Fibroblast of skin of right biceps (primary cell): Measurements from ENCODE around the gene AGPAT4.

ENCODE experiments used
- DNase-seq: peaks from one replicate; pipeline ENCODE4 v3.0.0-alpha.2; 2013

Gene AGPAT4

DNA sequence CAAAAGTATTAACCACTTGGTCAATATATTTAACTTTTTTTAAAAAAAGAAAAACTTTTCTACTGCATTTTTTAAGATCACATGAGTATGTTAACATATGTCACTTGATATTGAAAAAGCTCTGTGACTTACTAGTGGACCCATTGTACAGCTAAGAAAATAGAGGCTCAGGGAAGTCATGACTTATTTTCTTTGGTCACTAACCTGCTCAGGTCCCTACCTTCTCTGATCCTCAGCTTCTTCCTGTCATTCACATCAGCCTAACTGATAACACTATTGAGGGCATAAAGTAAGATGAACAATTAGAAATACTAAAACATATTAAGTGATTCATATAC is 19.8 kb downstream of the AGPAT4 start:
- DNase-seq = no peak

DNA sequence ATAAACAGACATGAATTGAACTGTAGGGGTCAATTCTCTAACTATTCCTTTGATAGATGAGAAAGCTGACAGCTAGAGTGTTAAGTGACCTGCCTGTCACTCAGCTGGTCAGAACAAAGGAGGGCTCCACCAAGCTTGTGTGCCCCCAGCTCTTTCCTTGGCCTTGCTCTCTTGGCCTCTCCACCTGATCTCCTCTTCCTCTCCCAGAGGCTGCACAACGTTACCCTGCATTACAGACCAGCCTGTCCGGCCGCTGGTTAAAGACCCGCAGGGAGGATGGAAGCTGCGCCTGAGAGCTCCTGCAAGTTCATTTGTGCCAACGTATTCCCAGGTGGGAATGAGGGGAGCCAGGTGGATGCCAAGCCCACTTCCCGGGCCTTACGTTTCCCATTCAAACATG is 22.5 kb downstream of the AGPAT4 start:
- no peak for DNase-seq

DNA sequence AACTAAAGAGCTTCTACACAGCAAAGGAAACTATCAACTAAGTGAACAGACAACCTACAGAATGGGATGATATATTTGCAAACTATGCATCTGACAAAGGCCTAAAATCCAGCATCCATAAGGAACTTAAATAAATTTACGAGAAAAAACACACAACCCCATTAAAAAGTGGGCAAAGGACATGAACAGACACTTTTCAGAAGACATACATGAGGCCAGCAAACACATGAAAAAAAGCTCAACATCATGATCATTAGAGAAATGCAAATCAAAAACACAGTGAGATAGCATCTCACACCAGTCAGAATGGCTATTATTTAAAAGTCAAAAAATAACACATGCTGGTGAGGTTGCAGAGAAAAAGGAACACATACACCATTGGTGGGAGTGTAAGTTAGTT is 24.5 kb downstream of the AGPAT4 start:
- no peak for DNase-seq

DNA sequence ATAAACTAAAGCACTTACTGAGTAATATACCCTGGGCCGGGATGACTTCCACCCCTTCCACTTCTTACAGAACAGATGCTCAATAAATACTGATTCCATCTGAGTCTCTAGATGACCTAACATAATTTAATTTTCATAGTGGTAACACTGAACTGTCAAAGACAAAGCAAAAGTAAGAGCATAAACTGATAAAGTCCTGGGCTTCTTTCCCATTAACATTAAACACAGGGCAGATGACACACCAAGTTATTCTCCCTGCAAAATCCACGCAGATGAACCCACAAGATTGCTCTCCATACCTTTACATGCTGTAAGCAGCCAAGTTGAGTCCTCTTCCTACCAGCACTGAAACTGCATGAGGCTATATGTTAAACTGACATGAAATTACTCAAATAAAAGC is 27.1 kb downstream of the AGPAT4 start:
- DNase-seq = no peak

DNA sequence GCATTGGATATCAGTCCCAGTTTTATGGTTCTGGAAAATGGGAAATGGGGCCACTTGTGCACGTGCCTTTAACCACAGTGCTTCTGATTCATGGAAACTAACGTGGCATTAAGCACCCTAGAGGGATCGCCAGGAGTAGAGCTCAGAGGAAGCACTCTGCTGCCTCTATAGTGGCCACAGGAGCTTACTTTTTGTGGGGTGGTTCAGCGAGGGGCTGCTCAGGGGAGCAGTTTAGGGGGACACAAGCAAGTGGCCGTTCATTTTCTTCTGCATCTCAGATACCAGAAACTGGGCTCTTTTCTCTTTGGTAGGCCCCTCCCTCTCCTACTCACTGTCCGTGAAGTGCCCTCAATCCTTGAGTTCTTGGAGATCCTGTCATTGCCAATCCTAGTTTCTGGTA is 28.5 kb downstream of the AGPAT4 start:
- no peak for DNase-seq

DNA sequence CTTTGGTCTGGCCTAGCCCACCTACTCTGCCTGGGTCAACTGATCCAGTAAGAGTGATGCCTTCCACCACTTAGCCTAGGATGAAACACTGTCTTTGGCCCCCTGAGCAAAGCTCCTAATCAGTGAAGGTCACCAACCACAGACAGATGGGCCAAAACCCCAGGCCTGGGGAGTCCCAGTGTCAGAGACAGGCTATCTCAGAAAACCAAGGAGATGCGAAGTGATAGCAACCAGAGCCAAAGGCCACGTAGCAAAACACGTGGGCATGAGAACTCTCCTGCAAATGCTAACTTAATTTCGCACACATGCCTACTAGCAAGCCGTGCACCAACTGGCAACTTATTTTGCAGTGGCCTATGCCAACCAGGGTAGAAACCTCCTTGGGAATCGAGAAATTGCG is 29.1 kb downstream of the AGPAT4 start:
- DNase-seq = no peak

DNA sequence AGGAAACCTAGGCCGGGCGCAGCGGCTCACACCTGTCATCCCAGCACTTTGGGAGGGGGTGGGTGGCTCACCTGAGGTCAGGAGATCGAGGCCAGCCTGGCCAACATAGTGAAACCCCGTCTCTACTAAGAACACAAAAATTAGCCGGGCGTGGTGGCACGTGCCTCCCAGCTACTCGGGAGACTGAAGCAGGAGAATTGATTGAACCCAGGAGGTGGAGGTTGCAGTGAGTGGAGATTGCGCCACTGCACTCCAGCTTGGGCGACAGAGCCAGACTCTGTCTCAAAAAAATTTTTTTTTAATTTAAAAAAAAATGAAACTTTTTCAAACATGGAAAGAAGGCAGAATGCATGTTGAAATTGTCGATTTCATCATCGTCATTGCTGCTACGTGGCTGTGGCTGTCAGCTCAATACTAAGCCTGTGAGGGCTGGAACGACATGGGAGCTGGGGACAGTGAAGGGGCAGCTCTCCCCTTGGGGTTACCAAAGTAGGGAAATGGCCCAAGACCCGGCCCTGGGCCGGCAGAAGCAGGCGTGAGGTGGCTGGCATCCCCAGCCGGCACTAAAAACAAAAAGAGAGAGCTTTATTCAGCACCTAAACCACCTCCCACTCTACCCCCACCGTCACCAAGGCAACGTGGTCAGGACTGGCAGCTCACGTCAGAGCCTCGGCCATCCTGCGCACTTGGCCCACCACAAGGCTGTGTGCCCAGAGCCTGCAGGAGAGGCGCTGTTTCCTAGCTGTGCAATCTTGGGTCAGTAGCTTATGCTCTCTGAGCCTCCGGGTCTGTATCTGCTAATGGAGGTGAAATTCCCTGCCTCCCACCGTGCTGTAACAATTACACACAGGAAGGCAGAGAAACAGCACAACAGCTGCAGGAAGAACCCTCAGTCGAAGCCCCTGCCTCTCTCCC is 30.8 kb downstream of the AGPAT4 start:
- no peak for DNase-seq

DNA sequence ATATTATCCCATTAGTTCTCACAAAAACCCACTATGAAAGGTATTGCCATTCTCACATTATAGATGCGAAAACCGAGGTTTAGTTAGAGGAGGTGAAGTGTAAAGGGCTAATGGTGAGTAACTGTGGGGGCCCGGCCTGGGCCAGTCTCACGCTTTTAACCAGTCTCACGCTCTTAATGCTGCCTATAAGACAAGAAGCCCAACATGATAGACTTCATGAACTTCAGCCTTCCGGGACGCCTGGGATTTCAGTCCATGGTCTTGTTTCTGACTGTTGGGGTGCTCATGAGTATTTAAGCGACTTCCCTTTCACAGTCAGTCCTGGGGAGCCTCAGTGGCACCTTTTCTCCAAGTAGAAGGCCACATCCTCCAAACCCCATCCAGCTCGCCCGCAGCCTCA is 31.7 kb downstream of the AGPAT4 start:
- no peak for DNase-seq

DNA sequence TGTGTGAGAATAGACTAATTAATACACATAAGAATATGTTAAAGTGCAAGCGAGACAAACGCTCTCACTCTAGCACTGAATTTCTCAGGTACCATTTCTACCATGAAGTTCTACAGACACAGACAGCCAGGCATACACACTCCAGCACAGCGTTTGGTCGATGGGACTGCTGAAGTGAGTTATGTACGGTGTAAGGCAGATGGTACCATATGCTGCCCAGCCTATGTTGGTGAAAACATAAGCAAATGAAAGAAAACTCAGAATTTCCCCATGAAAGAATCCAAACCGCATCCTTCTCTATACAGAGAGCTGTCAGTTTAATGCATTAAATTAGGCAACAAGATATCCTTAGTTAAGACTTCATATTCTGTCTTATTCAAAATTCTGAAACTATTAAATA is 34.9 kb downstream of the AGPAT4 start:
- DNase-seq = no peak

DNA sequence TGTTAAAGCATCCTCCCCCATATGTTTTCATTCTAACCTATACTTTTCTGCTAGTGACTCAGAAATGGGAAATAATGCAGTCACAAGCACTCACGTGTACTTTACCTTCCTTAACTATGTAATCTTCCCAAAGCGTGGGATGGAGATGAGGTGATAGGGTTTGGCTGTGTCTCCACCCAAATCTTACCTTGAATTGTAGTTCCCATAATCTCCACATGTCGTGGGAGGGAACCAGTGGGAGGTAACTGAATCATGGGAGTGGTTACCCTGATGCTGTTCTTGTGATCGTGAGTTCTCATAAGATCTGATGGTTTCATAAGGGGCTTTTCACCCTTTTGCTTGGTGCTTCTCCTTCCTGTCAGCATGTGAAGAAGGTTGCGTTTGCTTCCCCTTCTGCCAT is 35.4 kb downstream of the AGPAT4 start:
- no peak for DNase-seq

DNA sequence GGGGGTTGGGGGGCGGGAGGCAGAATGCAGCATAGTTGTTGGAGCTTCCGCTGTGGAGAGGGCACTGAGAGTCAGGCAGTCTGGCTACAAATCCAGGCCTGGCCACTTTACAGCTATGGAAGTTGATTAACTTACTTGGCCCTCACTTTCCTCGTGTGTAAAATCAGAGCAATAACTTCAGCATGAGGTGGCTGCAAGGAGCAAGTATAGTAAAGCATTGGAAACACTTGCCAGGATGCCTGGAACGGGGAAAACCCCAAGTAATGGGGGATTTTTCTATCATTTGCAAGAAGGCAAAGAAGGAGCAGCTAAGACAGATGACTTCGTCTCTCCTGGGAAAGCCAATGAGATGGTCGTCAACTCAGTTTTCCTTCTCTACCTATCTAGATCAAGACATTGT is 35.8 kb downstream of the AGPAT4 start:
- peak; percentile 48 for DNase-seq

DNA sequence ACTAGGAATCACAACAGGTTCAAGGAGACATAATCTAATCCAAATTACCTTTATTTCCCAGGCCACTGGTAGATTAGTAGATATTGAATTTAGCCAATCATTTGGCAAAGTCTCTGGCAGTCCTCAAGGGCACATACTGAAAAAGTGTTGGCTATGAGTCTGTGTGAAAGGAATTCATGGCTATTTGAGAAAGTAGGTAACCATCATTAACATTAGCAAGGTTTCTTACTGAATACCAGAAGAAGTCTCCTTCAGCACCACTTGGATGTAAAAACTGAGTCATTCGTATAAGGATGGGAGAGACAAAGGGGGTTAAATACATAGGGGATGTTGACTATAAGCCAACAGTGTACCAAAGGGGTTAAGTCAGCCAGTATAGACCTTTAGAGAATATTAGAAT is 36.7 kb downstream of the AGPAT4 start:
- no peak for DNase-seq

DNA sequence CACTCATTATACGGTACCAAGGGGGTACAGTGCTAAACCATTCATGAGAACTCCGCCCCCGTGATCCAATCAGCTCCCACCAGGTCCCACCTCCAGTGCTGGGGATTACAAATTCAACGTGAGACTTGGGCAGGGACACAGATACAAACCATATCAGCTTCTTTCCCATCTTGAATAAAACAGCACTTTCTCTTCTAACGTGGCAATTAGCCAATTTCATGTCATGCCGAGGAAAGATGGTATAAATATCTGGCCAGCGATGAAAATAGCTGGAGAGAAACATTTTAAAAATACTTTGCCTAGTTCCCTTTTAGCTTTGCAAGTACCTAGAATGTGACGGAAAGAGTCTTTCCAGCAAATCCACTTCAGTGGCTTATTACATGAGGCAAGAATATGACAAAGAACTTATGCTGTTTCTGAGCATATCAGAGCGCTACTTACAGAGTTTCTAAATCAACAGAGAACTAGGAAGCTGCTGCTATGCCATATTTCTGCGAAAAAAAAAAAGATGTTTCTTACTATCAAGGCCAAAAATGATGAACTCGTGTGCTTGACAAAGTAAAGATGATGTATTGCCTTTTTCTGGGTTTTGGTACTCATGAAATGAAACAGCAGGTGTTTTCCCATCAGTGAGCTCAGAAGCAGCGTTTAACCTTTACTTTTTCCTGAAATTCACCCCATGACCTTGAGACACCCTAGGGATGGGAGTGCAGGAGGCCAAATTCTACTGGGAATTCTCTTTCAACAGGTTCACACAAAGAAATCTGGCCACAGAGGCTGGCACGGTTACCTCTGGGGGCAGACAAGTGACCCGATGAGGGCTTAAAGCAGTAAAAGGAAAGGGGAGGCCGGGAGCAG is 37.9 kb downstream of the AGPAT4 start:
- no peak for DNase-seq

DNA sequence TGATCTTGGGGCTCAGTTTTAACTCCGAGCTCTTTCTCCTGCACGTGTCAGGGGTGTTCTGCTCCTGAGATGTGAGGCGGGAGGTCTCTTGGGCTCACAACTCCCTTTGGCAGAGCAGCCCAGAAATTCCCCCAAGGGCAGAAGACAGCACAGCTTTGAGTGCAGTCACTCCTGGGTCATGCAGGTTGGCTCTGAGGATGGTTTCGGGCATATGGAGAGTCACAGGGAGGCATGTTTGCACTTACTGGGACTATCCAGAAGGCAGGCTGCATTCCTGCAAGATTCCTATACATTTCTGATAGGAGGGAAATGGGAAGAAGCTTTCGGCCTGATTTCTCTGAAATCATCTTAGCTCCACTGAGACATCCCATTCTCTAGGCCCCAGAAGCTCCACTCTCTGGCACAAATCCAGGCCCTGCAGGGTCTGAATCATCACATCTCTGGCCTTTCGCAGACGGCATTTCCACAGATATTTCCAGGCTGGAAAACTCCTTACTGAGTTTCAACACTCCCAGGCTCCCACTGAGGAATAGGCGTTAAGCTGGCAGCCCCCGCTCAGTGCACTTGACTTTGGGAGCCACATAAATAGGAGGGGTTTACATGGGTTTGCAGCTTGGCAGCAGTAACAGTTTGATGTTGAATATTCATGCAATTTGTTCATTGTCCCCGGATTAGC is 39.7 kb downstream of the AGPAT4 start:
- peak; percentile 96 for DNase-seq

DNA sequence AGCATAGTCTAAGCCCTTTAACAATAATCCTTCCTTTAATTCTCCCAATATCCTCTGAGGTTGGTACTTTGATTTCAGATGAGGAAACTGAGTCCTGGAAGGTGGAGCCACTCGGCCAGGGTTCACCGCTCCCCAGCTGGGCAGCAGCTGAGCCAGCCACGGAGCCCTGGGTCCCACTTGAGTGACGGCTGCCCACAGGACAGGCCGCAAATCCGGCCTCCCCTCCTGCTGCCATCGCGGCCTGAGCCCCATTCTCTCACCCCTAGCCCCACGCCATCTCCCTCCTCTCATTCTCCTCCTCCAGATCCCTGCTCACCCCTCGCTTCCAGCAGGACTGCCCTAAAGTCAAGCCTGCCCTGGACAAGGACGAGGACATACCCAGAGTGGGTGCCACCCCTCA is 41.4 kb downstream of the AGPAT4 start:
- DNase-seq = no peak

DNA sequence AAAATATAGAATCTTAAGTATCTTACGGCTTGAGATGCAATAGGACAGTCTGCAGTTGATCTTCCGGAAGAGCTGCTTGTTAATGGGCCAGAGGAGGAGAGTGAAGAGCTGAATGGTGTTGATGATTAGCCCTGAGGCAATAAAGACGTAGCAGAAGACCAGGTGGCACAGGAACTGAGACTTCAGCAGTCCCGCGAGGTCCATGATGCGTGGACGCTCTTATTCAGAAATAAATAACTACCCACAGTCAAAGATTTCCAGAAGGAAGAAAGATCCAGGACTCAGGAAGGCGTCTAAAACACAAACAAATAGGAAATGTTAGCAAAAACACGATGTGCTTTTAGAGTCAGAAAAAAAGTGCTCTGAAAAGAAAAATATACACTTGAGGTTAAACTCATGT is 41.9 kb downstream of the AGPAT4 start:
- DNase-seq = no peak

DNA sequence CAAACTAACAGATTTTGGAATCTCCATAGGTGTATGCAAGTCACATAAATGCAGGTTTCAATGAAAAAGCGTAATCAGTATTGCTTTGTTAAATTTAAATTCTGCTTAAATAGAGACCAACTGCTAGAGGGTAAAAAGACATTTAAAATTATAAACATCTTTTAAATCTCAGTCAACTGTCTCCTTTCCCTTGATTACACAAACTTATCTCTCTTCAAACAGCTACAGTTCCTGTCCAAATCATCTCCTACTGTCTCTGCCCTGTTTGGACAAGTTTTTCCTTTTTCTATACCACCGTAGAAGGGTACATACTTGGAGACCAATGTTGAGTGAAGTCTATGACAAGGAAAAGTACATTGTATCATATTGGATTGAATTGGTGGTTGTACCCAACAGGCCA is 43.5 kb downstream of the AGPAT4 start:
- DNase-seq = no peak

DNA sequence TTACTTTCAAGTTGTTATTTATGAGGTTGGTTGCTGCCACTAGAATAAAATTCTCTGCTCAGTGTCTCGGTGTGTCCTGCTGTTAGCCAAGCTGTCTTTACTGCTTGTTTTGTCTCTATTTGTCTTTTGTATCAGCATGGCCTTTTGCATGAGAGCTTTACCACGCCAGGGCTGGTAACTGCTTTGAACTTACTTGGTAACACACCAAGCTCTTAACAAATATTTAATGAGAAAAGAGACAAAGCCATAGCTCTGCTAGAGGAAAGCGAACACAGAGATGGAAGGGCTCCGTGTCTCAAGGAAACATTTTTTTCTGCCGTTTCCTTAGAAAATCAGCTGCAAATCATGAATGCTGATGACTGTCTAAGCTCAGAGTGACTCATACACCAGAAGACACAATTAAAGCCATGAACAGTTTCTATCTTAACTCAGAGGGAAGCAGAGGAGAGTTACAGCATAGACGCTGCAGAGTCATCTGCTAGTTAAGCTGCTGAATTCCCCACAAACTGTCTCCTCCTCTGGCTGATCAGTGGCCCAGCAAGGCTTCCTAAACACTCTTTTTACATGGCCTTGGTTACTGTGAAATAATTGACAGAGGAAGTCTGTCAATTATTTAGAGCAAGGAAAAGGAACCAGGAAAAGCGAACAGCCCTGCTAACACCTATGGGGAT is 44.8 kb downstream of the AGPAT4 start:
- DNase-seq = peak; percentile 93

DNA sequence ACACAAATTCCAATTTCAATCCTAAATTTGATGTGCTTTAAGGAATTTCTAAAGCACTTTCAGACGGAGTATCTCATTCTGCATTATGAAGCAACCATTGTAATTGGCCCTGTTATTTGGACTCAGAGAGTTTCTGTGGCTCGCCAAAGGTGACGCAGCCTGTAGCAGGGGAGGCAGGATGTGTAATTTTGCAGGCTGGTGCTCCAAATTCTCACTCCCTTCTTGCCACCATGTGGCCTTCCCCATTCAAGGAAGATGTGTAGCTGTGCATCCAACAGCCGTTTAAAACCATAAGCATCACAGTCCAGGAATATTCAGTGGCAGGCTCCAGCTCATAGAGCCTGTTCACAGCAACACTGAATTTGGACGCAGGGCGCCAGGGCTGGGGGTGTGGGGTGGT is 45.8 kb downstream of the AGPAT4 start:
- no peak for DNase-seq

DNA sequence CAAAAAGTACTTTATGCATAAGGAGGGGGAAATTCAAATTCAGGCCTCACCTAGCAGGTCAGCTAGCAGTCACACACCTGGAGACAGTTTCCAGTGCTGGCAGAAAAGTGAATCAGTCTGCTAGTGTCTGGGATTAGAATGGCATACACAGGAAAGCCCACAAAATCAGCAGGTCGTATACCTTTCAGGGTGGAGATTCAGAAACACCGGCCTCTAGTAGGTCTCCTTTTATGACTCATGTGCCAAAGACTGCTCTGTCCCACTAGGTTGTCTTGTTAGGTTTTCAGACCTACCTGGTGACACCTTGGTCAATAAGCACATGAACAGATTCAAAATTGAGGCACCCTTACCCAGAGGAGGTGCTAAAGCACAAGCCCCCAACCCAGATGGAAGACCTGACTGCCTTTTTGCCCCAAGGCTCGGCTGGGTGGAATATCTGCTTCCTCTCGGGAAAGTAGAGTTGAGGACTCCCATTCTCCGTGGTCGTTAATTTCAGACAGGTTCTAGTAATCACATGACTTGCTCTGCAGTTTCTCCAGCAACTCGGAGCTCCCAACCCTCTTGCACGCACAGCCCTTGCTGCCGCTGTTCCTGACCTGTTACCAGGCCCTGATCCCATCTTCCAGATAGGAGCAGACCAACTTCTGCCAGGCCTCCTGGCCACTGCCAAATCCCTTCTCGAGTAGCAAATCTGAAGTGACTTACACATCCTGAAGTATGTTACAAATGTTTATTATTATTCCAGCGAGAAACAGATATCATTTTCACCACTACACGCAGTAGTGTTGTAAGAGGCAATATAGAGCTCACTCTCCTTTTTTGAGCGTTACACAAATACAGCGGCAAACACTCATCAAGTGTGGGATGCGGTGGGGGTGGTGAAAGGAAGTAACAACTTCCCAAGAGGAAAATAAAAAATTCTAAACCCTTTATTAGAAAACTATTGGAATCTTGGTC is 46.6 kb downstream of the AGPAT4 start:
- no peak for DNase-seq

DNA sequence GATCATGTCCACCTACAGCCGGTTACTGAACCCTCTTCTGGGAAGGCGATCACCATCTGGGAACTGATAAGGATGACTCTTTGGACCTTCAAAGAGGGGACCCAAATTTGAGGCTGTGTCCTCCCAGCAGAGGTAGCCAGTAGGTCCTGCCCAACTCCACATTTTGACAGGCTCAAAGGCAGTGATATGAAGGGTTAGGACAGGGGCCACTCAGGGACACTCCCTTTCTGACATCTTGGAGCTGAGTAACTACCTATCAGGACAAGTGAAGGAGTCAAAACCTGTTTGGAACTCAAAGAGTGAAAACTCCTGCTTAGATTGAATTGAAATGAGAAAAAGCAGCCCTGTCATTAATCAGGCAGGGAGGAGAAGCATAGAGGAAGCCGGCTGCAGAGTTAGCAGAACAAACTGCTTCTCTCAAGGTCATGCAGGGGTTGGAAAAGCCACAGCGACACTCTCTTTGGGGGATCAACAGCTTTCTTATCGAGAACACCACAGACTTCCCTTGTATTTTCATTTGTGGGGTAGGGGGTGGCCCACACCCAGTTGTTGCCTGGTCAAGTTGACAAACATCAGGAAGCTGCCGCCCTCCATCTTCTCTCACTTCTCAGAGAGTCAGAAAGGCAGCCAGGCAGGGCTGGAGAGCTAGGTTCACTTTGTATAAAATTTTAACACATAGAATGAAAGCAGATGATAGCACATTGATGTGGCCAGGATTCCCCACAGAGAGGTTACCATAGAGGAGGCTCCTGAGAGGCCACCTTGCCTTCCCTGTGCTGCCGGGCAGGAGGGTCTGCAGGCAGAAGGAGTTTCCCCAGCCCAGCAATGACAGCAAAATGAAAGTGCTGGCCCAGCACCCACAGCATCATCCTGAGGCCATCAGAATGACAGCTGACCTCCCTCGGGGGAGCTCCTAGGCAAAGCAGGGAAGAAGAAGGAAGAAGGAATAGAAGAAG is 47.6 kb downstream of the AGPAT4 start:
- no peak for DNase-seq
